HG03571 (cell line): ENCODE results near the gene TUBB.

Source experiments
- ATAC-seq: cut with Tn5 transposase; IDR thresholded peaks from one replicate; pipeline ENCODE4 v1.9.1; 2021; ENCODE audit not compliant: unreplicated experiment

TUBB gene

GRCh38 chr6:30719791-30720737, at the start of gene TUBB:
TSS of gene TUBB (plus strand) at chr6:30720352. CDS start at chr6:30720507, 155 bp downstream.
- no peak for ATAC-seq

GRCh38 chr6:30670760-30671527, 49.2 kb upstream of the TUBB start:
- ATAC-seq, result no peak

GRCh38 chr6:30672445-30673253, 47.5 kb upstream of the TUBB start, which contains the start of gene DHX16:
TSS of gene DHX16 (minus strand) at chr6:30673006. CDS start at chr6:30672841, 165 bp downstream.
- peak; percentile 51 for ATAC-seq

- no peak for ATAC-seq
Observed at GRCh38 chr6:30676660-30677285, 43.4 kb upstream of the TUBB start.

GRCh38 chr6:30678964-30679726, 41.0 kb upstream of the TUBB start:
- no peak for ATAC-seq

DNA sequence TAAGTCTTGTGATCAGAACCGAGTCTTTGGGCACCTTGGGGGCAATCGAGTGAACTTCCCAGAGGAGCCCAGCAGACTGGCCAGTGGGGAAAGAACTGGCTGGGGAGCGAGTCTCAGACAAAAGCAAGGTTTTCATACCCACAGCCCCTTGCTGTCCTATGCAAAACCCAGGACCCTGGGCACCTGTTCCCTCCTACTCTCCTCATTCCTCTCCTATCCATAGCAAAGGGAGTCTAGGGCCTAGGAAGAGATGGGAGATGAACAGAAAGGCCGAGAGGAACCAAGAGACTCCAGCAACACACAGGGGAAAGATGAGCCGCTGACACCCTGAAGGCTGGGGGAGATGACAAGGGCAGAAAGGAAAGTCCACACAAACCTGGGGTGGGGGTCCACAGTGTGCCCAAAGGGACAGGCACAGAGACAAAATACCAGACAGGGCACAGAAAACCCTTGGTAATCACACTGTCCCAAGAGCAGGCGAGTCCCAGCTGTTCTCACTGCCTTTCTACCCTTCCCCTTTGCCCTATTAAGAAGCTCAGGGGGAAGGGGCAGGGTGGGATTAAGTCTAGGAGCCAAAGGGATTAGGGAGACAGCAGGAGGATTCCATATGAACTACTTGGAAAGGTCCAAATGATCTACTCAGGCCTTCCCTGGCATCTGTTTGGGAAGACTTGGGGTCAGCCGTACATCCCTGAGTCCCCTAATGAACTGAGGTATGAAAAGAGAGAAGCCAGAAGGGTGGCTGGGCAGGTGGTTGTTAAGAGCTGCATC, 40.2 kb upstream of the TUBB start:
- no peak for ATAC-seq

GRCh38 chr6:30681766-30682142, 38.4 kb upstream of the TUBB start:
- no peak for ATAC-seq

GRCh38 chr6:30682143-30683117, 37.7 kb upstream of the TUBB start:
- peak; percentile 34 for ATAC-seq

- ATAC-seq, result no peak
Observed at GRCh38 chr6:30683183-30683979, 36.8 kb upstream of the TUBB start.

- ATAC-seq, result no peak
Observed at GRCh38 chr6:30683980-30684338, 36.2 kb upstream of the TUBB start.

DNA sequence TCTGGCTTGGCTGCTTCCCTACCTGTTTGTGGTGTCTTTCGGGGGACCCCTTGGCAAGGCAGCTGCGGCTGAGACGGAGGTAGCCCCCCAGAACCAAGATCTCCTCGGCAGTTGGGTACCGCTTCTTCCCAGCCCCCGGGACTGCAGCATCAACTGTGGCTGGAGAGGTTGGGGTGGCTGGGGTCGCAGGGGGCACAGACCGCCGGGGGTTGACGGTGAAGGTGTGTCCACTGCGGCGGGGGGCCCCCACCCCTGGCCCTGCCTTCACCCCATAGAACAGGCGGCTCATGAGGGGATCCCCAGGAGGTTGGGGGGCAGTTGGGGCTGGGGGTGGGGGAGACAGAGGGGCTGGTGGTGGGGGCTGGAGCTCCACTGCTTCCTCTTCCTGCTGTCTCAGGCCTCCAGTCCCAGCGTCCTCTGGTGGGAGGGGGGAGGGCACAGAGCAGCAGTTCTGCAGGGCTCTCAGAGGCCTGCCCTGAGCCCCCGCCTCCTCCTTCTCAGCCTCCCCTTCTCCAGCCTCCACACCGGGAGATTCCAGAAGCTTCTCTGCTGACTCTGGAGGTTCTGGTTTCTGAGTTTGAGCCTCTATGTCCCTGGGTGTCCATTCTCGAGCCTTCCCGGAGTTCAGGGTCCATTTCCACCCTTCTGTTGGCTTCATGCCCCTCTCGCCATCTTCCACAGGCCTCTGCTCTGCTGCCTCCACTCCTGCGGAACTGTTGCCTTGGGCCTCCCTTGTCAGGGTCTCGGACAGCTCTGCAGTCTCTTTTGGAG, 35.6 kb upstream of the TUBB start:
- ATAC-seq, result no peak

DNA sequence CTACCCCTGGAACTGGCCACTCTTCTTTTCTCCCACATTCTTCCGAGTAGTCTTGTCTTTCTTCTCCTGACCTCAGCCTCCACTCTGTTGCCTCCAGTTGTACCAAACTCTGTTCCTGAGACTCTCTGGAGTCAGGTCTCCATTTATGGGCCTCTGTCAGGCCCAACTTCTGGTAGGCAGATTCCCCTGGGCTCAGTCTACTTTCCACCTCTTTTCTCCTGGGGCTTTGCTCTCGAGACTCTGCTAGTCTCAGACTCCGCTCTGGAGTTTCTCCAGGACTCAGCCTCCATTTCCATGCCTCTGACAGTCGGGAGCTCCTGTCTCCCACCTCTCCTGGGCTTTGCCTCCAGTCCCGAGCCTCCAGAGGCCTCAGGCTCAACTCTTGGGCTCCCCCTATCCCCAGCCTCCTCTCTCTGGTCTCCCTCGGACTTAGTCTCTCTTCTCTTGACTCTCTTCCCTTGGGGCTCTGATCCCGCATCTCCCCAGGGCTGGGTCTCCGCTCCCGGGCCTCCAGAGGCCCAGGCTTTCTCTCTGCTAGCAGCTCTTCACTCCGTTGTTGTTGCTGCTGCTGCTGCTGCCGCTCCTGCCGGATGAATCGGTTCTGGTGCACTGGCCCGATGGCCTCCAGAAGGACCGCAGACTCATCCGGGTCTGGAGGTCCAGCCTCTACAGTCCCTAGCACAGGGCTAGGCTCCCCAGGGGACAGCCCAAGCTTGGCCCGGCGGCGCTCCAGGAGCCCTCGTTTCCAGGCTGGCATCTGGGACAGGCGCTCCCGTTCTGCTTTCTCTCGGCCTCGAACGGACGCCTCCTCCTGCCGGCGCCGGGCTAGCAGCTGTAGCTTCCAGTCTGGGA, 34.8 kb upstream of the TUBB start:
- no peak for ATAC-seq

DNA sequence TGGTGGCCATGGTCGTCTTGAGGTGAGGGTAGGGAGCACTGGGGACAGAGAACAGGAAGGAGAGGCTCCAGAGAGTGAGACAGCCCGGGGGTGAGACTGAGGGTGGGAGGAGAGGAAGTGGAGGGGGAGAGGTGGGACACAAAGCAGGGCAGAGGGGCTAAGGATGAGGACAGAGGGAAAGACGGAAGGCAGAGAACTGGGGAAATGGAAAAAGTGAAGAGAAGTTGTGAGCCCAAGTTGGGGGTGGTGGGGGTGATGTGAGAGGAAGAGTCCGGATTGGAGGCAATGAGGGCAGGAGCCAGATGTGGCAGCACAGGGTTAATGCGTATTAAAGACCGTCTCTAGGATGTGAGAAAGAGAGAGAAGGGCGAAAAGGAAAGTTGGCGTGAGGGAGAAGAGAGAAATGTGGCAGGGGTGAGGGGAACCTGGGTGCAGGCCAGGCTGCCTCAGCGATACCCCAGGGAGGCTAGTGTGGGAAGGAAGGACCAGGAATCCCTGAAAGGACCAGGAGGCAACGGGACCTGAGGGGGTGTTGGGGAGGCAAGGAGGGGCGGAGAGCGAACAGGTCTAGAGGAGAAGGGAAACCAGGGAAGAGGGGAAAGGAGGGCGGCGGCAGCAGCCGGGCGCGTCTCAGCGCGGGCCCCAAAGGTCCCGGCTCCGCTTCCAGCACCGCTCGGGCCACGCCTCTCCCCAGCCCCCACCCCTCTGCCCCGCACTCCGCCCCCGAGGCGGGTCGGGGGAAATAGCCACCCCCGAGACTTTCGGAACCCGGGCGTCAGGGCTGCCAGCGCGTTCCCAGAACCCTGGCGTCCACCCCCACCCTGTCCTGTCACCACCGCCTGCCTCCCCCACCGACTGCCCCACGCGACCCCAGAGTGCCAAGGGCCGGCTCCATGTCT, 33.9 kb upstream of the TUBB start, which contains the start of gene PPP1R18:
Gene PPP1R18, minus strand, starts transcription at position 637 of the 899 bp plus-strand sequence. Its CDS starts 627 bp downstream, at position 10.
- ATAC-seq, result no peak

DNA sequence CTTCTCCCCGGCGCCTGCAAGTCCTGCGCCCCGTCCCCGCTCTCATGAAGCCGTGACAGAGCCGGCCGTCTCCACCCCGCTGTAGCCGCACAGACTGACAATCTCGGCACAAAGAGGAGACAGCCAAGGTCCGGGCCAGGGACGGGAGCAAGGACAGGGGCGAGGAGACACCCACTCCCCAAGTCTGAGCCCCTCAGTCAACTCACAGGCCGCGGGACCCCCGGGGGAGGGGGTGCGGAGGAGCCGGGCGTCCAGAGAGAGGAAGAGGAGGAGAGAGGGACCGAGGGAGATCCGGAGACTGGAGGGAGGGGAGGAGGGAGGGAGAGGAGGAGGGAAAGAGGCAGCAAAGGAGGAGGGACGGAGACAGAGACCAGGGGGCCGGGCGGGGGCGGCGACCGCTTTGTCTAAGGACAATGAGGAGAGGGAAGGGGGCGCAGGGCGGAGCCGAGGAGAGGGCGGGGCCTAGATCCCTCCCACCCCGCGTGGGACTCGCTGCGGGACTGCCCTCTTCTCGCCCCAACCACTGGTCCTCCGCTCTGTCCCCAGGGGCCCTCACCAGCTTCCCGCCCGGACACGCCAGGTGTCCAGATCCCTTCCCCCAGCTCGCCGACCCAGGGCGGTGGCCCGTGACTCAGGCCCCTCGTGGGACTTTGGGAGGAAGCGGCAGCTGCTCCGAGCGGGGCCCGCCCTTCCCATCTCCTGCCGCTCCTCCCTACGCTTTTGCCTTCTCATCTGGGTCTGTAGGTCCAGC, 33.1 kb upstream of the TUBB start:
- peak; percentile 46 for ATAC-seq
